HG03575 (cell line): ENCODE data around the gene SBNO2.
"Not testable (repeated sequence)": the region's sequence is repeated elsewhere in the genome, so short reads cannot be mapped to it uniquely, and the experiment has no call there.

ENCODE experiments used
- ATAC-seq: cut with Tn5 transposase; IDR thresholded peaks from one replicate; pipeline ENCODE4 v1.9.1; 2021; ENCODE audit not compliant: unreplicated experiment, insufficient number of reproducible peaks, low FRiP score; ENCODE audit errors: extremely low read depth

Gene SBNO2

DNA sequence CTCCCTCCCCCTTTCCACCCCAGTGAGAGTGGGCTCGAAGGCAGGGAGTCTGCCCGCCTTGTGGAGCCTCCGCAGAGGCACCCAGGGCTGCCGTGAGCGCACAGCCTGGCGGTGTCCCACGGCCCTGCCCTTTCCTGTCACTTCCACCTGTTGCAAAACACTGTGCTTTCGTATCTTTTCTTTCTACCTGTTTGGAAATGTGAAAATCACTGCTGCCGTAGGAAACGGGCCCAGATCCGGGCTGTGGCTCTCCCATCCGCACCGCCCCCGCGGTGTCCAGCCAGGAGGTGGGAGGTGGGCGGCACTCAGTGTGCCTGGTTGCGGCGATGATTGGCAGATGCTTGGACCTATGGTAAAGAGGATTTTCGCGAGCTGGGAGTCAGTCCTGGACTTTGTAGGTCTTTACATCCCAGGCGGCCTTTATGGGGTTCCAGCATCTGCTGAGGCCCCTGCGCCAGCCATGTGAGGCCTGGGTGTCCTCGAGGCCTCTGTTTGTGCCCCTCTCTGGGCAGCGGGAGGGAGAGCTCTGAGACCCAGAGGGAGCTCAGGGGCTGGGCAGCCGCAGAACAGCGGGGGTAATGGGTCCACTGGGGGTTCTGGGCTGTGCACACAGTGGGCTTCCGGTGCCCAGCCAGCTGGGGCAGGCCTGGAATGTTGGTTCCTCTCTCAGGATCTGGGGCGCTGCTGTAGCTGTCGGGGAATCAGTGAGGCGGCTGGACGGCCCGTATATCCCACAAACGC lies 37.6 kb upstream of the SBNO2 start:
- no peak for ATAC-seq

DNA sequence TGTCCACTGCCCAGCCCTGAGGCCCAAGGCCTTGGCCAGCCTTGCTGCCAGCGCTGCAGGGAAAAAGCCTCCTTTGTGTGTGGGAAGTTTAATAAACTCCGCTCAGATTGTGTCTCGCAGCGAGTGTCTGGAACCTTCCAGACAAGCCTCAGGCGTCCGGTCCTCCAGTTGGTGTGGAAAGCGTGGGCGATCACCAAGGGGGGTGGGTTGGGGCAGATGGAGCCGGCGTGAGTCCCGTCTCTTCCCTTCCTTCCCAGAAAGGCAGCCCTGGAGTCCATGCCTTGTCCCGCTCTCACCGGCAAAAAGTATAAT lies 36.1 kb upstream of the SBNO2 start:
- ATAC-seq: no peak

DNA sequence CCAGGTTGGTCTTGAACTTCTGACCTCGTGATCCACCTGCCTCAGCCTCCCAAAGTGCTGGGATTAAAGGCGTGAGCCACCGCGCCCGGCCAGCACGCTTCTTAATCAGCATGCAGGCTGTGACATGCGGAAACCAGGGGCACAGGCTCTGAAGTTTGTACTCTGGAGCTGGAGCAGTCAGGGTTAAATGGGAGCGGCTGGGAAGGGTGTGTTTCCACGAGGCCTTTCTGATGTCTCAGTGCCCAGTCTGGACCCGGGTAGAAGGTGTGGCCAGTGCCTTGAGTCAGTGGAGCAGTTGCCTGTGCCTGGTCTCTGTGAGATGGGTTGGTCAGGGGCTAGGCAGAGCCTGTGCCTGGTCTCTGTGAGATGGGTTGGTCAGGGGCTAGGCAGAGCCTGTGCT lies 34.8 kb upstream of the SBNO2 start:
- ATAC-seq: not testable (repeated sequence)

DNA sequence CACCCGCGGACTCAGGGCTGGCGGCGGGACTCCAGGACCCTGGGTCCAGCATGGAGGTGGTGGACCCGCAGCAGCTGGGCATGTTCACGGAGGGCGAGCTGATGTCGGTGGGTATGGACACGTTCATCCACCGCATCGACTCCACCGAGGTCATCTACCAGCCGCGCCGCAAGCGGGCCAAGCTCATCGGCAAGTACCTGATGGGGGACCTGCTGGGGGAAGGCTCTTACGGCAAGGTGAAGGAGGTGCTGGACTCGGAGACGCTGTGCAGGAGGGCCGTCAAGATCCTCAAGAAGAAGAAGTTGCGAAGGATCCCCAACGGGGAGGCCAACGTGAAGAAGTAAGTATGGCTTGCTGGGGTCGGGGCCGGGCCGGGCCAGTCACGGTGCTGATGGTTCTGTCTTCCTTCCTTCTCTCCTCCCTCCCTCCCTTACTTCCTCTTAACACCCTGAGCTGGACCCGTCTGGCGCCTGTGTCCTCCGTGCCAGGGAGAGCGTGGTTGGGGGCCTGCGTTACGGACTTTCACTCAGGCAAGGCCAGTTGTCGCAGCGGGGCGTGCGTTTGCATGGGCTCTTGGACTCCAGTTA lies 32.9 kb upstream of the SBNO2 start:
- no peak for ATAC-seq

DNA sequence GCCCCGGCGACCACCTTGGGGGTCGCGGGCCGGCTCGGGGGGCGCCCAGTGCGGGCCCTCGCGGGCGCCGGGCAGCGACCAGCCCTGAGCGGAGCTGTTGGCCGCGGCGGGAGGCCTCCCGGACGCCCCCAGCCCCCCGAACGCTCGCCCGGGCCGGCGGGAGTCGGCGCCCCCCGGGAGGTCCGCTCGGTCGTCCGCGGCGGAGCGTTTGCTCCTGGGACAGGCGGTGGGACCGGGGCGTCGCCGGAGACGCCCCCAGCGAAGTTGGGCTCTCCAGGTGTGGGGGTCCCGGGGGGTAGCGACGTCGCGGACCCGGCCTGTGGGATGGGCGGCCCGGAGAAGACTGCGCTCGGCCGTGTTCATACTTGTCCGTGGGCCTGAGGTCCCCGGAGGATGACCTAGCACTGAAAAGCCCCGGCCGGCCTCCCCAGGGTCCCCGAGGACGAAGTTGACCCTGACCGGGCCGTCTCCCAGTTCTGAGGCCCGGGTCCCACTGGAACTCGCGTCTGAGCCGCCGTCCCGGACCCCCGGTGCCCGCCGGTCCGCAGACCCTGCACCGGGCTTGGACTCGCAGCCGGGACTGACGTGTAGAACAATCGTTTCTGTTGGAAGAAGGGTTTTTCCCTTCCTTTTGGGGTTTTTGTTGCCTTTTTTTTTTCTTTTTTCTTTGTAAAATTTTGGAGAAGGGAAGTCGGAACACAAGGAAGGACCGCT lies 32.2 kb upstream of the SBNO2 start:
- no peak for ATAC-seq

DNA sequence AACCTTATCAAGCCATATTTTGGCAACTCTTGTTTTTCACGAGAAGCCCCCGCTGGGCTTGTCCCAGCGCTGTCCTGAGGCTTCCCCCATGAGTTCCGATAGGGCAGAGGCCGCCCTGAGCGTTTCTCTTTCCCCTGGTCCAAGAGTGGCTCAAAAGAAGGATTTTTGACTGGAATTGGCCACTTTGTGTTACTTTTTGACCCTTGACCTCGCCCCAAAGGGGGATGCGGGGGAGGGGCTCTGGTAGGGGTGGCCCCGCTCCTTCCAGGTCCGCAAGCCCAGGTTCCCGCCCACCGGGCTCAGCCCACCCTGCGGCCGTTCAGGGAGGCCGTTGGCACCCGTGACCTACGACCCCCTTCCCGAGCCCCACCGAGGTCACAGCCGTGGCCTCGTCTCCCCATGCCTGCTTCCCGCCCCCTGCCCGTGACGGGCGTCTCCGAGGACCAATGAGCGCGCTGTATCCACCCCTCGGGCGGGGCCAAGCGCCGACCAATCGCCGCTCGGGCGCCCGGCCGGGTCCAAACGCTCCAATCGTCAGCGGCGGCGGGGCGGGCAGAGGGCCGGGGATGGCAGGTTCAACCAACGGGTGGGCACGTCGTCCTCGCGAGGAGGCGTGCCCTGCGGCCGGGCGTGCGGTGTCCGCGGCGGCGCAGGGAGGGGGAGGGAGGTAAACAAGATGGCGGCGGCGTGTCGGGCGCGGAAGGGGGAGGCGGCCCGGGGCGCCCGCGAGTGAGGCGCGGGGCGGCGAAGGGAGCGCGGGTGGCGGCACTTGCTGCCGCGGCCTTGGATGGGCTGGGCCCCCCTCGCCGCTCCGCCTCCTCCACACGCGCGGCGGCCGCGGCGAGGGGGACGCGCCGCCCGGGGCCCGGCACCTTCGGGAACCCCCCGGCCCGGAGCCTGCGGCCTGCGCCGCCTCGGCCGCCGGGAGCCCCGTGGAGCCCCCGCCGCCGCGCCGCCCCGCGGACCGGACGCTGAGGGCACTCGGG lies 31.3 kb upstream of the SBNO2 start, which contains the start of gene STK11:
Gene STK11, plus strand, starts transcription at position 665 of the 986 bp plus-strand sequence. CDS start 1,136 bp downstream, outside the sequence.
- no peak for ATAC-seq

DNA sequence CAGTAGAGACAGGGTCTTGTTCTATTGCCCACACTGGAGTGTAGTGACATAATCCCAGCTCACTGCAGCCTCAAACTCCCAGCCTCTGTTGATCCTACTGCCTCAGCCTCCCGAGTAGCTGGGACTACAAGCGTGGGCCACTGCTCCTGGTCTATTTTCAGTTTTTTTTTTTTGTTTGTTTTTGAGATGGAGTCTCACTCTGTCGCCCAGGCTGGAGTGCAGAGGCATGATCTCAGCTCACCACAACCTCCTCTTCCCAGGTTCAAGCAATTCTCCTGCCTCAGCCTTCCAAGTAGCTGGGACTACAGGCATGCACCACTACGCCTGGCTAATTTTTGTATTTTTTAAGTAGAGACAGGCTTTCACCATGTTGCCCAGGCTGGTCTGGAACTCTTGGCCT lies 26.5 kb upstream of the SBNO2 start:
- not testable (repeated sequence) for ATAC-seq

DNA sequence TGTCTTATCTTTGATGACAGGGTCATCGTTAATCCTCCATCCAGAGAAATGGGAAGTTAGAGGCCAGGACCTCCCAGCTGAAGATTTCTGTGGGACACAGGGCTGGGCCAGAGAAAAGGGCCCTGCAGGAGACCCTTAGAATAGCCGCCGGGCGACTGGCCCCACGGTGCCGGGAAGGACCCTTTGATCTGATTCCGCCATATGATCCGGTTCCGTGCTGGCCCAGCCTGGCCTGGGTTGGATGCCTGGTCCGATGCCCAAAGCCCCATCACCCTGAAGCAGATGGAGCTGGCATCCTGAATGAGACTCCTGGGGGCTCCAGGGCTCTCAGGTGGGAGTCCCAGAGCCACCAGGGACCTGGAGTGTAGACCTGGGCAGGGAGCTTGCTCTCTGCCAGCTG lies 25.5 kb upstream of the SBNO2 start:
- no peak for ATAC-seq

DNA sequence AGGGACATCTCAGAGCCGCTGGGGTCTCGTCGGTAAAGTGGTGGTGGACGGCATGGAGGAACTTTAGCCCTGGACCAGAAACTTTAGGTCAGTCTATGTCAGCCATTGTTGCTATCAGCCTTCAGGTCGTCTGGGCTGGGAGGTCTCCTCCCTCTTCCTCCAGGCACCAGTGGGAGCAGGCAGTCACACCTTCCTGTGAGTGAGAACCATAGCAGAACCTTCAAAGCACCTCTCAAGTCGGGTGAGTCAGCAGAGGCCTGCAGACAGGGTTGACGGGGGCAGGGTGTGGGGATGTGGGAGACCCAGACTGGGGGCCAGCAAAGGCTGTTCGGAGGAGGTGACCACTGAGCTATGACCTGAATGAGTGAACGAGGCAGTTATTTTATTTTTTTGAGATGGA lies 15.4 kb upstream of the SBNO2 start:
- ATAC-seq: no peak

DNA sequence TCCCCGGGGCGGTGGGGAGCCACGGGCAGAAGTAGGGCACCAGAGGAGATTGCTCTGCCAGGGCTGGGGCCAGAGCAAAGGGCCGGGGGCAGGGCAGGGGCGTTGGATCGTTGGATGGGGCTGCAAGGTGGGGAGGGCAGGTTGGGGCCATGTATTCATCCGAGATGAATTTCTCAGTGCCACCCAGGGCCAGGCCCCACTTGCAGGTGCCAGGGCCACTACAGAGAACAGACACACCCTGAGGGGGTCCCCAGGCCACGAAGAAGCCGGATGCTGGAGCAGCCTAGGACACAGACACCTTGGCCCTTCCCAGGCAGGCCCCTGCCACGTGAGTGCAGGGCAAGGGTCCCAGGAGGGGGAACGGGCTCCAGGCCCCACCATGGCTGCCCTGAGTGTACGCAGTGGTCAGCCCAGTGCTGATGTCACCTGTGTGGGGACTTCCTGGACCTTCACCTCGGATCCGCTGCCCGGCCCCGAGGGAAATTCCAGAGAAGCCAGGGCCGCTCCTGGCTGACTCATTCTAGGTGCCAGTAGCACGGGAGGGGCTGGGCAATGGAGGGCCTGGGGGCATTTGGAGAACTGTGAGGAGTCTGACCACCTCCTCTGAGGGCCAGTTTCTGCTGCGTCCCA lies 9.6 kb upstream of the SBNO2 start:
- no peak for ATAC-seq

DNA sequence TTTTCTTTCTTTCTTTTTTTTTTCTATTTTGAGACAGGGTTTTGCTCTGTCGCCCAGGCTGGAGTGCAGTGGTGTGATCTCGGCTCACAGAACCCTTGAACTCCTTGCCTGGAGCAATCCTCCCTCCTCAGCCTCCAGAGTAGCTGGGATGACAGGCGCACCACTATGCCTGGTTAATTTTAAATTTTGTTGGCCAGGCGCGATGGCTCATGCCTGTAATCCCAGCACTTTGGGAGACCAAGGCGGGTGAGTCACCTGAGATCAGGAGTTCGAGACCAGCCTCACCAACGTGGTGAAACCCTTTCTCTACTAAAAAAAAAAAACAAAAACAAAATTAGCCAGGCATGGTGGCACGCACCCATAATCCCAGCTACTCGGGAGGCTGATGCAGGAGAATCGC lies 8.7 kb upstream of the SBNO2 start:
- no peak for ATAC-seq

DNA sequence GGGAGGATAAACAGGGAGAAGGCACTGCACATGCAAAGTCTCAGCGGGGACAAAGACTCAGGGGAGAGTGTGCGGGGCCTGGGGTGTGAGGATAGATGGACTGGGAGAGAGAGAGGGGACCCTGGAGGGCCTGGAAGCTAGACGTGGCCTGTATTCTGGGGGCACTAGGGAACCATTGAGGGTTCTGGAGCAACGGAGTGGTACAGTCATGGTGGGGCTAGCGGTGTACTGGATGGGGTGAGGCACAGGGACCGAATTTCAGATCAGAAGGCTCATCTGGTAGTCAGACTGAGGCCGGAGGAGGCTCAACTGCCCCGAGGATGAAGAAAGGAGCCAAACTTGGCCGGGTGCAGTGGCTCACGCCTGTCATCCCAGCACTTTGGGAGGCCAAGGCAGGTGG lies 8.0 kb upstream of the SBNO2 start:
- no peak for ATAC-seq

DNA sequence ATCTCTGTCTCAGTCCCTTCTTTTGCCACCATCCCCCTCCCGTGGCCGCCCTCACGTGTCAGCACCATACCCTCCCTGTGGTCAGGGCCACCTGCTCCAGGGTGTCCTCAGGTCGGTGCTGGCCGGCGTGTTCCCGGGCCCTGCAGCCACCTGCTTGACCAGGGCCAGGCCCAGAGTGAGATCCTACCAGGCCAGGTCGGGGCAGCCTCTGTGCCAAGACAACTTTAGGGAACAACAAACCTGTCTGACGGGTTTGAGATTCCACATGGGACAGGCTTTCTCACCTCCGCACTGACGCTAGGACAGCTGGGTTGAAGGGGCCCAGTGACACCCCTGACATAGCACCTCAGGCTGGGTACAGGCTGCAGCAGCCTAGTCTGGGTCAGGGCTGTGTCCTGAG lies 7.5 kb upstream of the SBNO2 start:
- ATAC-seq: no peak

DNA sequence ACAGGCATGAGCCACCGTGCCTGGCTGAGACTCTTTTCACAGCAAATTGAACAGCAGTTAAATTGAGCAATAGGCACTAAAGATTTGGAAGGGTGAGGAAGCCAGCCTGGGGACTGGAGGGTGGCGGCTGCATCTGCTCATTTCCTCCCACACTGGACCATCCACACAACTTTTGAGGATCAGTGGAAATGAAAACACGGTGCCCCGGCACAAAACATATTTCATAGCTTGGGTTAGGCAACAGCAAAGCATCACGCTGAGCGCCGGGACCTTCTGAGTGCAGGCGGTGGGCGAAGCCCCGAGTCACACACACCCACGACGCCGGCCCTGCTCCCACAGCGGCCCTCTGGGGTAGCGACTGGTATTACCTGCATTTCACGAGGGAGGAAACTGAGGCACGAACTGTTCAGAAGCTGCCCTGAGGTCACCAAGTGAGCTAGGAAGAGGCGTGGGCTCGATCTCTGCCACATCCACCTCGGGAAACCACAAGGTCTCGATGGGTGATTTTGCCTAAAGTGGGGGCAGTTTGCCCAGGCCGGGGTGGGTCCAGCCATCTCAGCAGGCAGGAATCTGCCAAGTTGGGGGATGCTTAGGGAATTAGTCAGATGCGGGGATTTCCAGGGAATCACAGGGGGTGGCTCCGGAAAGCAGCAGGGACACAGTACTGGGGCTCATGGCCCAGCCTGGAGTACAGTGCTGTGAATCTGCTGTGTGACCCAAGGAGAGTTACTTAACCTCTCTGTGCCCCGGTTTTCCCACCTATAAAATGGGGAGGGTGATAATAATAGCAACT lies 3.5 kb upstream of the SBNO2 start:
- ATAC-seq: no peak

DNA sequence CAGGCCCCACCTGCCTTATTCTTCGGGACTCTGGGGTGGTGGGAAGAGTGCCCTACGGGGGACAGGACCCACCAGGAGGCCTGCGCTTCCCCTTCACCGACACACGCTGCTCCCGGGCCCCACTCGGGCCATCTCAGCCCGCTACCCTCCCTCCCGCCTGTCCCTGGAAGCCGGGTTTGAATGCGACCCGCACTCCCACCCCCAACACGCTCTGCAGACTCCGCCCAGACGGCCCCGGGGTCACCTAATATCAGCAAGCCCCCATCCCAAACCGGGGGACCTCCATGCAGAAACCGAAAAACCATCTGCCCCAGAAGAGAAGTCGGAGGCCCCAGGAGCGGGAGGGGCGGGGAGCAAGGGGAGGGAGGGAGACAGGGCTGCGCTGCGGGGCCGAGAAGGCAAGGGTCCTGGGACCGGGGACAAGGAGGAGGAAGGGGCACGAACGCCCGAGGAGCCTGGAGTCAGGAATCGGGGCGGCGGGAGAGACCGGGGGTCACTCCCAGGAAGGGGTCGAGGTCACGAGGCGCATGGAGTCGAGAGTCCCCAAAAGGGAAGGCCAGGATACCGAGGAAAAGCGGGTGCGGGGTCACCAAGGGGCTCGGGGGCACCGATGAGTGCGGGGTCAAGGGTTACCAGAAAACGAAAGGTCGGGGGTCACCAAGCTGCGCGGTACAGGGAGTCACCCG lies 766 bp downstream of the SBNO2 start:
- ATAC-seq: no peak

DNA sequence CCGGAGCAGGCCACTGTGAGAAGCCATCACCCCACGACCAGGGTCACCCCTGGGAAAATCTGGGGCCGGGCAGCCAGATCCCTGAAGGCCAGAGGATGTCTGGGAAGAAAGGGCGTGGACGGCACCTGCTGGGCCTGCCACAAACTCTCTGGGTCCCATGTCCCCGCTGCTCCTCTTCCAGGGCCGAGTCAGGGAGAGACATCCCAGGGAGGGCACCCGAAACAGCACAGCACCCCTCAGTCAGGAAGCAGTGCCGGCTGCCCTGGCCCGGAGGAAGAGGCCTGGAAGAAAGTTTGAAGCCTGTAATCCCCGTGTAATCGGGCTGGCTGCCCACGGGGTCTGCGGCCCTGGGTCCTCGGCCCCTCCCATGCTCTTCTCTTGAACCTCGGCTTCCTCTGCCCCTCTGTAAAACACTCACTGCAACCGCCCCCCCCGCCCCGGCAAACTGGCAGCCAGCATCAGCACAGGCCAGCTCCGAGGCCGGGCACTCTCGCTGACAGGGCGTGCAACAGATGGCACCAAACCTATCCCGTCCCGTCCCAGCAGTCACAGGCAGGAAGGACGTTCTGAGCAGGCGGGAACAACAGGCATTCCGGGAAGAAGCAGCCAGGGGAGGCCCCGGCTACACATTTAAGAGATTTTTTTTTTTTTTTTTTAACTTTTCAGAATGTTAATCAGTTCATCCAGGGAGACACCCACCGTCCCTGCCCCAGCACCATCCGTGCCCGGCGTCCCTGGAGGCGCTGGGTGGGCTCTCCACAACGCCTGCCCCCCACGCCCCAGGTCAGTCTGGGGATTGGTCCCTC lies 1.5 kb downstream of the SBNO2 start:
- no peak for ATAC-seq
